ENCODE measurements around the gene FAM219A. TPM values are rescaled to one million over a fixed set of nuclear protein-coding genes. Genes with fewer than 3 reads are reported as not detected.

Gene FAM219A
- polyA plus RNA-seq, 1 donor: 8.6 TPM

DNA sequence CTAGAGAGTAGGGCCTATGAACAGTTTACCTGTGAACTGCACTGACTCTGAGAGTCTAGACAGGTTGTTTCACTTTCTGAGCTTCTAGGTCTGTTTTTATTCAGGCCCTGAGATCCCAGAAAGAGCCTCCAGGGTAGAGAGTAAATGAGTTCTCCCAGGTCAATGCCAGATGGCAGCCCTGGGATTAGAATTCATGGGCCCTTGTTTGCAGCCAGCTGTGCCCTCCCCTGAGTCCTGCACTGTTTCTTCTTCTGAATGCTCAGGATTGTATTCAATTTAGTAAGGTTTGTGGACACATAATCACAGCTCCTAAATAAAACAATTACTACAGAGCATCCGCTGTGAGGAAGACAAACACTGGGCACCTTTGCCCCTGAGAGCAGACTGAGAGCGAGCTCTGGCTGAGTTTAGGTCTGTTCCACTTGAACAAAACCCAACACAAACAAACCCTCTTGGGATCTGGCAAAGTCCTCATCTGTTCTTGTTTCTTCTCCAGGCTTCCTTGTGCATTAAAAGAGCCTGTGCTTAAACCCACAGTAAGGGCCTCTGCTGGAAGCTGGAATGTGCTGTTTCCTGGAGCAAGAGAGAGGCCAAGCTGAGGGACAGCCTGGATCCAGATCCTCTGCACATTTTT lies 29.9 kb downstream of the FAM219A start:
- no CpG with 5 or more reads among the region's 2 CpGs for WGBS (ENCODE audit: insufficient coverage, low lambda C conversion rate)
- no peak overlapping the region for H3K4me3 ChIP-seq (ENCODE audit: low read length)

GRCh38 chr9:34426347-34427074 lies 31.9 kb downstream of the FAM219A start:
- Histone ChIP-seq H3K4me3 (ENCODE audit: low read length) (no peak overlapping the region), H3K9me3 (ENCODE audit: control insufficient read depth, low read depth, low read length) (no peaks in the 10 kb centered on the region), H3K4me1 (ENCODE audit: control insufficient read depth, insufficient read depth, low read length) (peaks cover 1% of the 10 kb centered on the region), H3K27me3 (ENCODE audit: control insufficient read depth, insufficient read depth, low read length) (no peaks in the 10 kb centered on the region), H3K36me3 (ENCODE audit: control insufficient read depth, insufficient read depth, low read length) (no peaks in the 10 kb centered on the region), H3K27ac (ENCODE audit: low read length) (no peak overlapping the region)
- no peak for DNase-seq
- no CpG with 5 or more reads among the region's 5 CpGs for WGBS (ENCODE audit: insufficient coverage, low lambda C conversion rate)

More for the DNA sequence above, 29.9 kb downstream of the FAM219A start:
- no peaks in the 10 kb centered on the region for H3K36me3 ChIP-seq (ENCODE audit: control insufficient read depth, insufficient read depth, low read length)
- peaks cover 4% of the 10 kb centered on the region for H3K4me1 ChIP-seq (ENCODE audit: control insufficient read depth, insufficient read depth, low read length)
- H3K27ac ChIP-seq (ENCODE audit: low read length): no peak overlapping the region
- no peaks in the 10 kb centered on the region for H3K9me3 ChIP-seq (ENCODE audit: control insufficient read depth, low read depth, low read length)
- no peak for DNase-seq
- H3K27me3 ChIP-seq (ENCODE audit: control insufficient read depth, insufficient read depth, low read length): no peaks in the 10 kb centered on the region

DNA sequence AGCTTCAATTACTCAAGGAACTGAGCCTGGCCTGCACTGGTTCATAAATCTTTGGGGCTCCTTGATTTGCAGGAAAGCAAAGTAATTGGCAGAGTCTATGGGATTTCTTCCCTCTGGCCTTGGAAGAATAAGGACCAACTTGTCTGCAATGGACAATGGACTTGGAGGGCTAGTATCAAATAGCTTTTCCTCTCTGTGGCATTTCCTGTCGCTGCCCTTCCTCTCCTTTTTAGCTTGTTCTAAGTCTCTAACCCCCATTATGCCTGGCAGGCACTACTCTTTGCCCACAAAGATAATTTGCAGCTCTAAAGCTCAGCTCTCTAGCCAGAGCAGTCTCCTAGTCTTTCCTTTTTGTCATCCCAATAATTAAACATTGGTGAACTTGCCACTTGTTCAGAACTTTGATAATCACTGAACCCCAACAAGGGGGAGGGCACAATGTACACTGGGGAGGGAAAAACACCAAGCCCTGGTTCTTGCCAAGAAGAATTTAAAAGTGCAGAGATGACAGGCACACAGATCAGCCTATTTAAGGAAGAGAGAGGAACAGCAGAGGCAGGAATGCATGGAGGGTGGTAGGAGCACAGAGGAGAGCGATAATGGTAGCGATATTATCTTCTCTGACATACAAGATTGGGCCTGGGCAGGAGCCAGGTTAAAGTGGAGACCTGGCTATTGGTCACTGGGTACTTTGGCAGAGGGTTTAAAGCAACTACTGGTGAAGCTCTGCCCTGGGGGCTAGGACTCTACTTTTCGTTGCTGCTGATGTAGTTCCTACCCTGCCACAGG lies 38.5 kb downstream of the FAM219A start:
- no peak overlapping the region for H3K4me3 ChIP-seq (ENCODE audit: low read length)
- H3K27ac ChIP-seq (ENCODE audit: low read length): no peak overlapping the region
- H3K4me1 ChIP-seq (ENCODE audit: control insufficient read depth, insufficient read depth, low read length): no peaks in the 10 kb centered on the region
- no peaks in the 10 kb centered on the region for H3K36me3 ChIP-seq (ENCODE audit: control insufficient read depth, insufficient read depth, low read length)
- 50% methylated on average over 1 of the region's 4 CpGs for WGBS (ENCODE audit: insufficient coverage, low lambda C conversion rate)
- no peaks in the 10 kb centered on the region for H3K27me3 ChIP-seq (ENCODE audit: control insufficient read depth, insufficient read depth, low read length)
- no peaks in the 10 kb centered on the region for H3K9me3 ChIP-seq (ENCODE audit: control insufficient read depth, low read depth, low read length)
- DNase-seq: no peak

DNA sequence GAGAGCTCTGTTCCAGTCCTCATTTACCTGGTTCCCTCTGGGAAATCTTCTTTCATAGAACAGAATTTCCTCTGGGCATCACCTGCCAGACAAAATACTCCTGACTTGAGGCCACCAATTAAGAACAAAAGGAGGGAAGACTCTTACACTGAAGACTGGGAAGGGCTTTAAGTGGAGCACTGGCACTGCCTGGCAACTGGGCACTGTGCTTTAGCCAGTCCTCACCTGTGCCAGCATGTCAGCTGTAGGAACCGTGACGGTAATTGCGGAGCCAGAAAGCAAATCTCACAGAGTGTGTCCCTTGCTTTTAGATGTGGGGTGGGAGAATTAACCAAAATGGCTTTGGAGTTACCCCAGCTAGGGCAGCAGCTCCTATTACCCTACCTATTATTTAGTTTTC lies 40.6 kb downstream of the FAM219A start:
- DNase-seq: no peak
- Histone ChIP-seq H3K36me3 (ENCODE audit: control insufficient read depth, insufficient read depth, low read length) (no peaks in the 10 kb centered on the region), H3K4me3 (ENCODE audit: low read length) (no peak overlapping the region), H3K4me1 (ENCODE audit: control insufficient read depth, insufficient read depth, low read length) (no peaks in the 10 kb centered on the region), H3K9me3 (ENCODE audit: control insufficient read depth, low read depth, low read length) (no peaks in the 10 kb centered on the region), H3K27ac (ENCODE audit: low read length) (no peak overlapping the region), H3K27me3 (ENCODE audit: control insufficient read depth, insufficient read depth, low read length) (no peaks in the 10 kb centered on the region)
- WGBS (ENCODE audit: insufficient coverage, low lambda C conversion rate): no CpG with 5 or more reads among the region's 3 CpGs

DNA sequence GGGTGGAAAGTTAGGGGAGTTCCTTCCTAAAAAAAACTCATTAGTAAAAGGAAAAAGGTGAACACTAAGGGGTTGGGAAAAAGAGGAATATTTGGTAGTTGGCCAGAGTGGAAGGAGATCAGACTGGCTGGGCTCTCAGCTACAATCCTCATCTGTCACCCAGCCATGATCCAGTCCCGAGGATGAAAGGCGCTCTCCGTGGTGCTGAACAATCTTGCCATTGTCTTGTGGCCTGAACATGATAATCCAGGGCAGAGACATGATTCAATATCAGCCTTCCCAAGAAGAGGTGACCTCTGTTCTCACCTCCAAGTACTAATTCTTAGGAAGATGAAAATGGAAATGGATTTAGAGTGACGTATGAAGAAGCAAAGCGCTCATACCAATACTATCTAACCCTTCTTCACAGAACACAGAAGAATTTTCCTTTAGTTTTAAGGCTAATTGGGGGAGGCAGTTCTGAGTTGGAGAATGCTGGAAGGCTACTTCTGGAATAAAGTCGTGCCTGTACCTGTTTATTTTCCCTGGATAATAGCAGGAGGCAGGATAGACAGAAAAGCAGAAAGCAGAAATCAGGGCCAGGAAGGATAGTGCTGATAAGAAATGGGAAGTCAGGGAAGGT lies 45.0 kb downstream of the FAM219A start:
- Histone ChIP-seq H3K27ac (ENCODE audit: low read length) (no peak overlapping the region), H3K9me3 (ENCODE audit: control insufficient read depth, low read depth, low read length) (no peaks in the 10 kb centered on the region), H3K27me3 (ENCODE audit: control insufficient read depth, insufficient read depth, low read length) (no peaks in the 10 kb centered on the region), H3K36me3 (ENCODE audit: control insufficient read depth, insufficient read depth, low read length) (no peaks in the 10 kb centered on the region), H3K4me1 (ENCODE audit: control insufficient read depth, insufficient read depth, low read length) (no peaks in the 10 kb centered on the region), H3K4me3 (ENCODE audit: low read length) (no peak overlapping the region)
- peak in 1 of 2 donors; percentile 30 for DNase-seq
- WGBS (ENCODE audit: insufficient coverage, low lambda C conversion rate): no CpG with 5 or more reads among the region's 6 CpGs

DNA sequence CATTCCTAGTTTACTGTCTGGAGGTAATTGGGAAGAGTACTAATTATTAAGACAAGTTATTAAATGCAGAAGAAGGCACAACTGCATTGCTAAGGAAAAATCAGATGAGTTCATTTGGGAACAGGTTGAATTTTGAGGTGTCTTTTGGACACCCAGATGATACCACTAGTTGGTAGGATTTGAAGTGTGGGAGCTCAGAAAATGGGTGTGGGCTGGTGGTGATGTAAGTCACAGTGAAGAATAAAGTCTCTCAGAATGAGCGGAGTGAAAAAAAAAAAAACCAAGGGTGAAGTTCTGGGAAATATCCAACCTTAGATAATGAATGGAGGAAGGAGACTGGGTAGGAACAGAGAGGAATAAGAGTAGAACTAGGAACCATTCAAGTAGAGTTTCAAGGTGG lies 46.0 kb downstream of the FAM219A start:
- no peak overlapping the region for H3K27ac ChIP-seq (ENCODE audit: low read length)
- no peaks in the 10 kb centered on the region for H3K9me3 ChIP-seq (ENCODE audit: control insufficient read depth, low read depth, low read length)
- no peak for DNase-seq
- H3K4me1 ChIP-seq (ENCODE audit: control insufficient read depth, insufficient read depth, low read length): no peaks in the 10 kb centered on the region
- H3K4me3 ChIP-seq (ENCODE audit: low read length): no peak overlapping the region
- no peaks in the 10 kb centered on the region for H3K27me3 ChIP-seq (ENCODE audit: control insufficient read depth, insufficient read depth, low read length)
- H3K36me3 ChIP-seq (ENCODE audit: control insufficient read depth, insufficient read depth, low read length): no peaks in the 10 kb centered on the region
- WGBS (ENCODE audit: insufficient coverage, low lambda C conversion rate): 100% methylated on average over 1 of the region's 1 CpG

- H3K4me3 ChIP-seq (ENCODE audit: low read length): no peak overlapping the region
- no peak for DNase-seq
- H3K36me3 ChIP-seq (ENCODE audit: control insufficient read depth, insufficient read depth, low read length): no peaks in the 10 kb centered on the region
- H3K4me1 ChIP-seq (ENCODE audit: control insufficient read depth, insufficient read depth, low read length): no peaks in the 10 kb centered on the region
- H3K27me3 ChIP-seq (ENCODE audit: control insufficient read depth, insufficient read depth, low read length): no peaks in the 10 kb centered on the region
- H3K27ac ChIP-seq (ENCODE audit: low read length): no peak overlapping the region
- H3K9me3 ChIP-seq (ENCODE audit: control insufficient read depth, low read depth, low read length): no peaks in the 10 kb centered on the region
- WGBS (ENCODE audit: insufficient coverage, low lambda C conversion rate): no CpG with 5 or more reads among the region's 2 CpGs
Measured at GRCh38 chr9:34409154-34409553, 49.2 kb downstream of the FAM219A start.

GRCh38 chr9:34408173-34408572 lies 50.2 kb downstream of the FAM219A start:
- H3K27me3 ChIP-seq (ENCODE audit: control insufficient read depth, insufficient read depth, low read length): no peaks in the 10 kb centered on the region
- H3K4me1 ChIP-seq (ENCODE audit: control insufficient read depth, insufficient read depth, low read length): no peaks in the 10 kb centered on the region
- 90% methylated on average over 1 of the region's 1 CpG for WGBS (ENCODE audit: insufficient coverage, low lambda C conversion rate)
- H3K9me3 ChIP-seq (ENCODE audit: control insufficient read depth, low read depth, low read length): no peaks in the 10 kb centered on the region
- no peaks in the 10 kb centered on the region for H3K36me3 ChIP-seq (ENCODE audit: control insufficient read depth, insufficient read depth, low read length)
- DNase-seq: no peak
- no peak overlapping the region for H3K27ac ChIP-seq (ENCODE audit: low read length)
- no peak overlapping the region for H3K4me3 ChIP-seq (ENCODE audit: low read length)

GRCh38 chr9:34406219-34406618 lies 52.2 kb downstream of the FAM219A start:
- H3K9me3 ChIP-seq (ENCODE audit: control insufficient read depth, low read depth, low read length): no peaks in the 10 kb centered on the region

DNA sequence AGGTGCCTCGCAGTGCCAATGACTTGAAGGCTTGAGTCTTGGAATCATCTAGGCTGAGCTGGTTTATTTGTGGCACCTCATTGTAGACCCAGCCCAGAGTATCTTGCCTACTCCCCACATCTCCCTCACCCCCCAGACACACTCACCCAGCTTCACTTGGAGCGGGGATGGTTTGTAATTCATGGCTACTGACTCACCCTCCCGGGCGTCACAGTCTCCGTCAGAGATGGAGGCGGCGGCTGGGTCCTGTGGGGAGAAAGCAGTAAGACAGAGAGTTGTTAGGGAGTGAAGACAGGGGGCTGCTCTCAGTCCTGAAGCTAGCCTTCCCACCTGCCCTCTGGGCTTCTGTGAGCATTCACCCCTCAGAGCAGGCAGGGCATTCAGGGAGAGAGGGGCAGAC lies 52.7 kb downstream of the FAM219A start:
- Histone ChIP-seq H3K4me3 (ENCODE audit: low read length) (no peak overlapping the region), H3K27ac (ENCODE audit: low read length) (no peak overlapping the region), H3K36me3 (ENCODE audit: control insufficient read depth, insufficient read depth, low read length) (no peaks in the 10 kb centered on the region), H3K27me3 (ENCODE audit: control insufficient read depth, insufficient read depth, low read length) (no peaks in the 10 kb centered on the region), H3K9me3 (ENCODE audit: control insufficient read depth, low read depth, low read length) (no peaks in the 10 kb centered on the region), H3K4me1 (ENCODE audit: control insufficient read depth, insufficient read depth, low read length) (no peaks in the 10 kb centered on the region)
- DNase-seq: no peak
- WGBS (ENCODE audit: insufficient coverage, low lambda C conversion rate): no CpG with 5 or more reads among the region's 7 CpGs

More at GRCh38 chr9:34406219-34406618, 52.2 kb downstream of the FAM219A start:
- no peak overlapping the region for H3K27ac ChIP-seq (ENCODE audit: low read length)
- no peak for DNase-seq
- H3K36me3 ChIP-seq (ENCODE audit: control insufficient read depth, insufficient read depth, low read length): no peaks in the 10 kb centered on the region
- H3K4me3 ChIP-seq (ENCODE audit: low read length): no peak overlapping the region
- no peaks in the 10 kb centered on the region for H3K4me1 ChIP-seq (ENCODE audit: control insufficient read depth, insufficient read depth, low read length)
- 67% methylated on average over 1 of the region's 1 CpG for WGBS (ENCODE audit: insufficient coverage, low lambda C conversion rate)
- no peaks in the 10 kb centered on the region for H3K27me3 ChIP-seq (ENCODE audit: control insufficient read depth, insufficient read depth, low read length)

All from large intestine (tissue), 3 donors.